Hepatocyte (in vitro differentiated cells): Measurements from ENCODE around the gene ZNF862.

ENCODE experiments used
- CTCF ChIP-seq: fragments of 200-600 bp; sonication (generic); IDR thresholded peaks from 2 replicates; pipeline ENCODE4 v1.5.1; 2016; ENCODE audit warnings: antibody characterized with exemption, mild to moderate bottlenecking; ENCODE audit not compliant: poor library complexity
- EZH2 ChIP-seq: fragments of 200-600 bp; sonication (generic); IDR thresholded peaks from 2 replicates; pipeline ENCODE4 v1.6.1; 2016; ENCODE audit warnings: antibody characterized with exemption, mild to moderate bottlenecking, borderline replicate concordance
- EZH2phosphoT487 ChIP-seq: fragments of 200-600 bp; sonication (generic); IDR thresholded peaks from one replicate; pipeline ENCODE4 v1.6.1; 2018; ENCODE audit warnings: antibody characterized with exemption, mild to moderate bottlenecking, low read depth, moderate library complexity; ENCODE audit not compliant: unreplicated experiment, severe bottlenecking

DNA sequence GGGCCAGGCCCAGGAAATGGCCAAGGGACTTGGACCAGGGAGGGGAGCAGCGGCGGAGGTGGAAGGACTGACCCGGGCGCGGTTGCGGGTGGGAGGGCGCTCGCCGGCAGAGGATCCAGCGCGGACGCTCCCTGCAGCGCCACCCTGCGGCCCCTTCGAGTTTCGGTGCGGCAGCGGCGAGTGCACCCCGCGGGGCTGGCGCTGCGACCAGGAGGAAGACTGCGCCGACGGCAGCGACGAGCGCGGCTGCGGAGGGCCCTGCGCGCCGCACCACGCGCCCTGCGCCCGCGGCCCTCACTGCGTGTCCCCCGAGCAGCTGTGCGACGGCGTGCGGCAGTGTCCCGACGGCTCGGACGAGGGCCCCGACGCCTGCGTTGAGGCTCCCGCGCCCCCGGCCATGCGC lies 48.0 kb upstream of the ZNF862 start:
- TF ChIP-seq EZH2 (no peak), CTCF (peak; percentile 56), EZH2phosphoT487 (no peak)
